ENCODE measurements around the gene VHLL.

VHLL gene

GRCh38 chr1:156257711-156258110 is 41.4 kb downstream of the VHLL start:
- Mint-ChIP-seq H3K36me3 (peaks cover 47 to 58% of the 10 kb centered on the region in 2 donors), H3K27ac (peak overlapping the region; percentile 53), H3K9me3 (no peaks in the 10 kb centered on the region), H3K4me1 (peaks cover 0 to 2% of the 10 kb centered on the region in 2 donors), H3K4me3 (no peak overlapping the region), H3K27me3 (no peaks in the 10 kb centered on the region)
- DNase-seq: no peak
- no peak for ATAC-seq (replicated peaks)

GRCh38 chr1:156253634-156254033 is 45.5 kb downstream of the VHLL start:
- peaks cover 34 to 55% of the 10 kb centered on the region in 2 donors for H3K36me3 Mint-ChIP-seq
- H3K4me1 Mint-ChIP-seq: peaks cover 0 to 2% of the 10 kb centered on the region in 2 donors
- H3K27ac Mint-ChIP-seq: no peak overlapping the region
- no peaks in the 10 kb centered on the region for H3K9me3 Mint-ChIP-seq
- no peak for DNase-seq
- ATAC-seq (replicated peaks): no peak
- H3K27me3 Mint-ChIP-seq: no peaks in the 10 kb centered on the region
- H3K4me3 Mint-ChIP-seq: no peak overlapping the region

GRCh38 chr1:156251527-156251926 is 47.6 kb downstream of the VHLL start:
- H3K9me3 Mint-ChIP-seq: no peaks in the 10 kb centered on the region
- ATAC-seq (replicated peaks) (no peak), DNase-seq (no peak)
- no peak overlapping the region for H3K4me3 Mint-ChIP-seq
- H3K27ac Mint-ChIP-seq: no peak overlapping the region
- H3K4me1 Mint-ChIP-seq: peaks cover 3 to 7% of the 10 kb centered on the region in 2 donors
- peaks cover 20 to 44% of the 10 kb centered on the region in 2 donors for H3K36me3 Mint-ChIP-seq
- H3K27me3 Mint-ChIP-seq: no peaks in the 10 kb centered on the region

GRCh38 chr1:156249593-156249992 is 49.5 kb downstream of the VHLL start:
- H3K36me3 Mint-ChIP-seq: peaks cover 12 to 41% of the 10 kb centered on the region in 2 donors
- H3K27ac Mint-ChIP-seq: no peak overlapping the region
- ATAC-seq (replicated peaks) (no peak), DNase-seq (no peak)
- H3K9me3 Mint-ChIP-seq: no peaks in the 10 kb centered on the region
- peaks cover 20 to 26% of the 10 kb centered on the region in 2 donors for H3K4me1 Mint-ChIP-seq
- no peak overlapping the region for H3K4me3 Mint-ChIP-seq
- peaks cover 7 to 11% of the 10 kb centered on the region in 2 donors for H3K27me3 Mint-ChIP-seq
